MM.1S (cell line): ENCODE measurements around the gene RPN1.

ENCODE experiments used
- DNase-seq: peaks from one replicate; pipeline ENCODE4 v3.0.0-alpha.2; 2015
- H2AFZ ChIP-seq: fragments of 300-600 bp; sonication (generic); 2 replicates; pipeline ENCODE4 v1.6.0; 2016; ENCODE audit warnings: antibody characterized with exemption, low read length
- H3F3A ChIP-seq: fragments of 300-600 bp; sonication (generic); 2 replicates; pipeline ENCODE4 v1.6.1; 2016; ENCODE audit warnings: mild to moderate bottlenecking, antibody characterized with exemption, low read length, moderate library complexity, mixed read lengths; ENCODE audit not compliant: insufficient read depth
- H3K27ac ChIP-seq: fragments of 300-600 bp; sonication (generic); 2 replicates; pipeline ENCODE4 v1.5.1; 2016; ENCODE audit warnings: mild to moderate bottlenecking, low read length
- H3K27me3 ChIP-seq: fragments of 300-600 bp; sonication (generic); replicated peaks from 2 replicates; pipeline ENCODE4 v1.6.0; 2016; ENCODE audit warnings: low read length; ENCODE audit not compliant: insufficient read depth
- H3K36me3 ChIP-seq: fragments of 300-600 bp; sonication (generic); replicated peaks from 2 replicates; pipeline ENCODE4 v1.6.1; 2016; ENCODE audit warnings: mild to moderate bottlenecking, low read length, mixed read lengths; ENCODE audit not compliant: insufficient read depth
- H3K4me1 ChIP-seq: fragments of 300-600 bp; sonication (generic); 2 replicates; pipeline ENCODE4 v1.6.1; 2016; ENCODE audit warnings: low read length, mixed read lengths
- H3K4me2 ChIP-seq: fragments of 300-600 bp; sonication (generic); 2 replicates; pipeline ENCODE4 v1.6.0; 2016; ENCODE audit warnings: low read depth, low read length
- H3K4me3 ChIP-seq: fragments of 300-600 bp; sonication (generic); 2 replicates; pipeline ENCODE4 v1.5.1; 2016; ENCODE audit warnings: low read length, mixed read lengths
- H3K79me2 ChIP-seq: fragments of 300-600 bp; sonication (generic); 2 replicates; pipeline ENCODE4 v1.6.1; 2016; ENCODE audit warnings: mixed run types, low read length, mixed read lengths
- H3K9ac ChIP-seq: fragments of 300-600 bp; sonication (generic); 2 replicates; pipeline ENCODE4 v1.6.1; 2016; ENCODE audit warnings: low read length, mixed read lengths
- H3K9me2 ChIP-seq: fragments of 300-600 bp; sonication (generic); replicated peaks from 2 replicates; pipeline ENCODE4 v1.6.1; 2016; ENCODE audit warnings: mild to moderate bottlenecking, low read length, mixed read lengths; ENCODE audit not compliant: insufficient read depth
- H3K9me3 ChIP-seq: fragments of 300-600 bp; sonication (generic); replicated peaks from 2 replicates; pipeline ENCODE4 v1.6.1; 2016; ENCODE audit warnings: mild to moderate bottlenecking, low read length, mixed read lengths; ENCODE audit not compliant: insufficient read depth
- H4K20me1 ChIP-seq: fragments of 300-600 bp; sonication (generic); 2 replicates; pipeline ENCODE4 v1.6.1; 2016; ENCODE audit warnings: mild to moderate bottlenecking, low read length, moderate library complexity, mixed read lengths; ENCODE audit not compliant: insufficient read depth
- EZH2 ChIP-seq: fragments of 300-600 bp; sonication (generic); optimal IDR thresholded peaks from 2 replicates; pipeline ENCODE3; 2017; ENCODE audit warnings: low read depth, mild to moderate bottlenecking, antibody characterized with exemption, low read length, mixed read lengths
- EZH2phosphoT487 ChIP-seq: fragments of 300-600 bp; sonication (generic); IDR thresholded peaks from 2 replicates; pipeline ENCODE4 v1.6.1; 2018; ENCODE audit warnings: antibody characterized with exemption, low read length
- TF ChIP-seq, protein P1 (sequence below): fragments of 300-600 bp; sonication (generic); IDR thresholded peaks from 2 replicates; pipeline ENCODE4 v1.5.1; 2016; ENCODE audit warnings: antibody characterized with exemption, low read length, mixed read lengths

The RPN1 gene

DNA sequence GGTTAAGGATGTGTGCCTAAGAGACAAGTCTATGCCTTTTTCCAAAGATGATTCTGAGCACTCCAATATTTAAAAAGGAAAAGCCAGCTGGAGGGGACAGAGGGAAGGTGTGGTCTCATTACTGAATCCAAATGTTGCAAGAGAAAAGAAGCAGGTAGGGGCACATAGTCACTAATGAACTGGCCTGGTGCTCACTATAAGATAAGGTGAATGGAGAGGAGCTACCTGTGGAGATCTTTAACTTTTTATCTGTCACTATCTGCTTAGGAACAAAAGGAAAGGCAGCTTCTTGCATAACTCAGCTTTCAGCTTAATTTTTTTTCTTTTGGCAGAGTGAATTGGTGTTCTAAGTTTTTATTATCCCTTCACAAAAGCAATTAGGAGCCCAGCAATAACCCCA is 69.1 kb downstream of the RPN1 start:
- H3K9me2 ChIP-seq, result no peaks in the 10 kb centered on the region
- H3K36me3 ChIP-seq, result no peaks in the 10 kb centered on the region
- H4K20me1 ChIP-seq, result no peaks in the 10 kb centered on the region
- H3K4me2 ChIP-seq, result no peak overlapping the region
- H3K9me3 ChIP-seq, result no peaks in the 10 kb centered on the region
- H3K27me3 ChIP-seq, result no peaks in the 10 kb centered on the region
- TF ChIP-seq EZH2 (no peak), EZH2phosphoT487 (no peak)
- TF ChIP-seq, protein P1, sequence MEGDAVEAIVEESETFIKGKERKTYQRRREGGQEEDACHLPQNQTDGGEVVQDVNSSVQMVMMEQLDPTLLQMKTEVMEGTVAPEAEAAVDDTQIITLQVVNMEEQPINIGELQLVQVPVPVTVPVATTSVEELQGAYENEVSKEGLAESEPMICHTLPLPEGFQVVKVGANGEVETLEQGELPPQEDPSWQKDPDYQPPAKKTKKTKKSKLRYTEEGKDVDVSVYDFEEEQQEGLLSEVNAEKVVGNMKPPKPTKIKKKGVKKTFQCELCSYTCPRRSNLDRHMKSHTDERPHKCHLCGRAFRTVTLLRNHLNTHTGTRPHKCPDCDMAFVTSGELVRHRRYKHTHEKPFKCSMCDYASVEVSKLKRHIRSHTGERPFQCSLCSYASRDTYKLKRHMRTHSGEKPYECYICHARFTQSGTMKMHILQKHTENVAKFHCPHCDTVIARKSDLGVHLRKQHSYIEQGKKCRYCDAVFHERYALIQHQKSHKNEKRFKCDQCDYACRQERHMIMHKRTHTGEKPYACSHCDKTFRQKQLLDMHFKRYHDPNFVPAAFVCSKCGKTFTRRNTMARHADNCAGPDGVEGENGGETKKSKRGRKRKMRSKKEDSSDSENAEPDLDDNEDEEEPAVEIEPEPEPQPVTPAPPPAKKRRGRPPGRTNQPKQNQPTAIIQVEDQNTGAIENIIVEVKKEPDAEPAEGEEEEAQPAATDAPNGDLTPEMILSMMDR, result no peak
- no peak overlapping the region for H3K9ac ChIP-seq
- H2AFZ ChIP-seq, result no peak overlapping the region
- H3K4me3 ChIP-seq, result no peak overlapping the region
- no peaks in the 10 kb centered on the region for H3K79me2 ChIP-seq
- H3K4me1 ChIP-seq, result no peaks in the 10 kb centered on the region
- no peak for DNase-seq
- no peak overlapping the region for H3K27ac ChIP-seq
- H3F3A ChIP-seq, result no peaks in the 10 kb centered on the region

DNA sequence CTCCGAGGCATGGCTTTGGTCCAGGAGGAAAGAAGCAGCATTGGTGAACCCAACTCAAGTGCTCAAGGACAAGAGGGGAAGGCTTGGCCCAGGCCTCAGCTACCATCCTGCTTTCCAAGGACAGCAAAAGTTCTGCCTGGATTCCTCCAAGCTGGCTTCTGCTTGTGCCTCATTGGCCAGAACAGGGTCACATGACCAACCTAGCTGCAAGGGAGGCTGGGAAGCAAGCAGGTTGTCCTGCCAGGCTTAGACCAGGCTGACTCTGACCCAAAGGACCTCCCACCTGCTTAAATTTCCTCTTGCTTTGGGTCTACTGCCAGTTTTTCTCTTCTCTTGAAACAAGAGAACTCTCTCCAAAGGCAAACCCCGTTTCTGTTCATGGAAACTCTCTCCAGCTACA is 70.7 kb downstream of the RPN1 start:
- H3K4me2 ChIP-seq, result peak overlapping the region; percentile 3; the same call in 1 of the 2 replicates
- H4K20me1 ChIP-seq, result no peaks in the 10 kb centered on the region
- H3K79me2 ChIP-seq, result no peaks in the 10 kb centered on the region
- H3K4me1 ChIP-seq, result no peaks in the 10 kb centered on the region
- H3K9ac ChIP-seq, result no peak overlapping the region
- no peaks in the 10 kb centered on the region for H3F3A ChIP-seq
- no peak for DNase-seq
- H3K36me3 ChIP-seq, result no peaks in the 10 kb centered on the region
- H3K9me3 ChIP-seq, result no peaks in the 10 kb centered on the region
- H2AFZ ChIP-seq, result peak overlapping the region; percentile 47
- H3K27ac ChIP-seq, result no peak overlapping the region
- no peak overlapping the region for H3K4me3 ChIP-seq
- H3K27me3 ChIP-seq, result 0 out of 2 replicates have a peak, but pooled peaks cover 5% of the 10 kb centered on the region
- TF ChIP-seq, protein P1, result no peak
- no peaks in the 10 kb centered on the region for H3K9me2 ChIP-seq

DNA sequence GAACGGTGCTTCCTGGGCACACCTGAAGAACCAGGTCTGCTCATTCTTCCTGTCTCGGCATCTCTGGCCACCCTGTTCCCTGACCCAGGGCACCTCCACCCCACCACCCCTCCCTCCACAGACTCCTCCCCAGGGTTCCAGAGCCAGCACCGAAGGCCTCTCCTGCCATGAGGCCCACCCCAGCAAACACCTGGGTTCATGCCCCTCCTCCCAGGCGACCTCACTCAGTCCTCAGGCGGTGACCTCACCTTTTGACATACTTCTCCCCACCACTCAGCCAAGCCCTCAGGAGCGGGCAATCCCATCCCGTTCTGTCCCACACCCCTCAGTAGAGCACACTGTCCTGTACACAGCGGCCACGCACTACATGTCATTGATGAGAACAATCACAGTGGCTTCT is 72.3 kb downstream of the RPN1 start:
- Histone ChIP-seq H3K27ac (no peak overlapping the region), H3K4me1 (no peaks in the 10 kb centered on the region), H3K9me2 (no peaks in the 10 kb centered on the region), H3F3A (no peaks in the 10 kb centered on the region), H3K4me2 (no peak overlapping the region), H3K27me3 (peaks cover 14% of the 10 kb centered on the region), H3K36me3 (no peaks in the 10 kb centered on the region), H3K4me3 (no peak overlapping the region), H3K9me3 (no peaks in the 10 kb centered on the region), H3K79me2 (no peaks in the 10 kb centered on the region), H3K9ac (no peak overlapping the region), H2AFZ (no peak overlapping the region), H4K20me1 (no peaks in the 10 kb centered on the region)
- no peak for TF ChIP-seq EZH2
- TF ChIP-seq EZH2phosphoT487, result no peak
- TF ChIP-seq, protein P1, result no peak
- no peak for DNase-seq

DNA sequence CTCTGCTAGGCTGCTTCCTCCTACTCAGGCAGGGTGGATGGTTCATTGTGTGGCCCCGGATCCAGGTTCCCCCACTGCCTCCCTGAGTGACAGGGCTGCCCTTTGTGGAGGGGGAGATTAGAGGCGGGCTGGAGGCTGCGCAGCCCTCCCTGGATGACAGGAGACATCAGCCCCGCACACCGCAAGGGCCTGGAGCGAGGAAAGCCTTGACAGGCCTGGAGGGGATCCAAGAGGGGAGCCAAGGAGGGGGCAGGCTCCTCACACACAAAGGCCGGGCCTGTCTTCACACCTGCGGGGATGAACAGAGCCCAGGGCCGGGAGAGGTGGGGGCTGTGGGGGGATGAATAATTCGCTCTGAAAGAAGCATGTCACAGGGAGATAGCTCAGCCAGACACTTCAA is 72.9 kb downstream of the RPN1 start:
- Histone ChIP-seq H2AFZ (no peak overlapping the region), H3K9me2 (no peaks in the 10 kb centered on the region), H3K4me3 (no peak overlapping the region), H3K27me3 (peaks cover 21% of the 10 kb centered on the region), H3K9me3 (no peaks in the 10 kb centered on the region), H4K20me1 (no peaks in the 10 kb centered on the region), H3K9ac (no peak overlapping the region), H3K4me1 (no peaks in the 10 kb centered on the region), H3K4me2 (no peak overlapping the region), H3K36me3 (no peaks in the 10 kb centered on the region), H3K27ac (no peak overlapping the region), H3F3A (no peaks in the 10 kb centered on the region), H3K79me2 (no peaks in the 10 kb centered on the region)
- no peak for DNase-seq
- TF ChIP-seq, protein P1, result no peak
- TF ChIP-seq EZH2phosphoT487 (no peak), EZH2 (no peak)
